ENCODE data around the gene ABCB11.

ABCB11 gene

GRCh38 chr2:168901003-168901402, 130.1 kb downstream of the ABCB11 start, which contains the start of gene G6PC2:
Gene G6PC2 (plus strand): TSS chr2:168901291. CDS start chr2:168901332, 41 bp downstream.
- ChIA-PET CTCF (no interaction called here), POLR2A (no interaction called here)
- TF ChIP-seq L3MBTL2 (conservative IDR thresholded peaks at IDR 0.05) (no peak), FOXA1 (IDR thresholded peaks at IDR 0.05) (no peak), CTBP1 (IDR thresholded peaks at IDR 0.05; ENCODE audit: borderline replicate concordance) (no peak), LEF1 (IDR thresholded peaks at IDR 0.05; ENCODE audit: borderline replicate concordance) (no peak), TARDBP (IDR thresholded peaks at IDR 0.05) (no peak), NFRKB (IDR thresholded peaks at IDR 0.05) (no peak), ZNF384 (IDR thresholded peaks at IDR 0.05) (no peak), ELF4 (IDR thresholded peaks at IDR 0.05) (no peak)
- no peak for DNase-seq (ENCODE audit: extremely low spot score)

GRCh38 chr2:168897449-168897848, 133.7 kb downstream of the ABCB11 start:
- POLR2A ChIA-PET = no interaction called here
- CTCF ChIA-PET = no interaction called here
- TF ChIP-seq PKNOX1 (IDR thresholded peaks at IDR 0.05) (no peak), SUZ12 (IDR thresholded peaks at IDR 0.05) (no peak), ELF4 (IDR thresholded peaks at IDR 0.05) (no peak), FOXM1 (IDR thresholded peaks at IDR 0.05; ENCODE audit: borderline replicate concordance) (no peak), NFRKB (IDR thresholded peaks at IDR 0.05) (no peak), L3MBTL2 (conservative IDR thresholded peaks at IDR 0.05) (no peak), BHLHE40 (IDR thresholded peaks at IDR 0.05; ENCODE audit: borderline replicate concordance) (no peak), FOXK2 (IDR thresholded peaks at IDR 0.05) (no peak), ARNT (IDR thresholded peaks at IDR 0.05) (no peak), HDGF (IDR thresholded peaks at IDR 0.05; ENCODE audit: borderline replicate concordance) (no peak), ZNF384 (IDR thresholded peaks at IDR 0.05) (no peak), LEF1 (IDR thresholded peaks at IDR 0.05; ENCODE audit: borderline replicate concordance) (no peak), FOXA1 (IDR thresholded peaks at IDR 0.05) (no peak), CTBP1 (IDR thresholded peaks at IDR 0.05; ENCODE audit: borderline replicate concordance) (no peak), SP1 (IDR thresholded peaks at IDR 0.05) (no peak), TARDBP (IDR thresholded peaks at IDR 0.05) (no peak)
- DNase-seq (ENCODE audit: extremely low spot score) = no peak

DNA sequence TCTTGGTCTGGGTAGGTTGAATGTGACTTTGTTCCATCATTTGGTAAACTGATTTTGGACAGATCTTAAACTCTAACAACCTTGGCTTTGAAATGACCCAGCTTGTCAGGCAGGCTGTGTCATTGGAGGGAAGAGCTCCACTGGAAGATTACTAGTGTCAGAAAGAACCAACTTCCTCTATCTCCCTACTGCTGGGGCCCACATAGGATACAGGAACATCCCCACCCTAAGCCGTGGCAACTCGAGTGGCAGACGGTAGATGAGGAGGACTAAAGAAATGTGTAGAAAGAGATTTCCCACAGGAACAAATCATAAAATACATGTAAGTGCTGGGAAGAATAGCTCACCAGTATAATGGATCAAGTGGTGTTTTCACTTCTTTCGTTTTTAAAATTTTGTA, 134.3 kb downstream of the ABCB11 start:
- POLR2A ChIA-PET = no interaction called here
- no peak for DNase-seq (ENCODE audit: extremely low spot score)
- CTCF ChIA-PET = interaction anchor here (0.6 kb wide), 1 partner anchor 10 kb away, joined by 3 read pairs; no protein-coding TSS in a partner anchor
- TF ChIP-seq BHLHE40 (IDR thresholded peaks at IDR 0.05; ENCODE audit: borderline replicate concordance) = no peak
- no peak for TF ChIP-seq FOXA1 (IDR thresholded peaks at IDR 0.05)
- TF ChIP-seq HDGF (IDR thresholded peaks at IDR 0.05; ENCODE audit: borderline replicate concordance) = no peak
- no peak for TF ChIP-seq ELF4 (IDR thresholded peaks at IDR 0.05)
- TF ChIP-seq FOXK2 (IDR thresholded peaks at IDR 0.05) = no peak

GRCh38 chr2:168895771-168896170, 135.4 kb downstream of the ABCB11 start:
- no peak for DNase-seq (ENCODE audit: extremely low spot score)
- POLR2A ChIA-PET = no interaction called here
- TF ChIP-seq LEF1 (IDR thresholded peaks at IDR 0.05; ENCODE audit: borderline replicate concordance) (no peak), FOXA1 (IDR thresholded peaks at IDR 0.05) (no peak), TARDBP (IDR thresholded peaks at IDR 0.05) (no peak), NFRKB (IDR thresholded peaks at IDR 0.05) (no peak), PKNOX1 (IDR thresholded peaks at IDR 0.05) (no peak), FOXK2 (IDR thresholded peaks at IDR 0.05) (no peak), ELF4 (IDR thresholded peaks at IDR 0.05) (no peak), FOXM1 (IDR thresholded peaks at IDR 0.05; ENCODE audit: borderline replicate concordance) (no peak), SP1 (IDR thresholded peaks at IDR 0.05) (no peak), BHLHE40 (IDR thresholded peaks at IDR 0.05; ENCODE audit: borderline replicate concordance) (no peak), HDGF (IDR thresholded peaks at IDR 0.05; ENCODE audit: borderline replicate concordance) (no peak), ZNF384 (IDR thresholded peaks at IDR 0.05) (no peak), SUZ12 (IDR thresholded peaks at IDR 0.05) (no peak), ARNT (IDR thresholded peaks at IDR 0.05) (no peak), L3MBTL2 (conservative IDR thresholded peaks at IDR 0.05) (no peak)
- CTCF ChIA-PET = no interaction called here

- no peak for DNase-seq (ENCODE audit: extremely low spot score)
- CTCF ChIA-PET = no interaction called here
- no peak for TF ChIP-seq BHLHE40 (IDR thresholded peaks at IDR 0.05; ENCODE audit: borderline replicate concordance)
- no peak for TF ChIP-seq FOXK2 (IDR thresholded peaks at IDR 0.05)
- no peak for TF ChIP-seq NFRKB (IDR thresholded peaks at IDR 0.05)
- no peak for TF ChIP-seq L3MBTL2 (conservative IDR thresholded peaks at IDR 0.05)
- no peak for TF ChIP-seq PKNOX1 (IDR thresholded peaks at IDR 0.05)
- TF ChIP-seq SUZ12 (IDR thresholded peaks at IDR 0.05) = no peak
- no peak for TF ChIP-seq SP1 (IDR thresholded peaks at IDR 0.05)
- TF ChIP-seq ZNF384 (IDR thresholded peaks at IDR 0.05) = no peak
- TF ChIP-seq HDGF (IDR thresholded peaks at IDR 0.05; ENCODE audit: borderline replicate concordance) = no peak
- no peak for TF ChIP-seq LEF1 (IDR thresholded peaks at IDR 0.05; ENCODE audit: borderline replicate concordance)
- TF ChIP-seq FOXM1 (IDR thresholded peaks at IDR 0.05; ENCODE audit: borderline replicate concordance) = no peak
- no peak for TF ChIP-seq FOXA1 (IDR thresholded peaks at IDR 0.05)
- TF ChIP-seq ELF4 (IDR thresholded peaks at IDR 0.05) = no peak
- no peak for TF ChIP-seq ARNT (IDR thresholded peaks at IDR 0.05)
- TF ChIP-seq CTBP1 (IDR thresholded peaks at IDR 0.05; ENCODE audit: borderline replicate concordance) = no peak
- POLR2A ChIA-PET = no interaction called here
Observed at GRCh38 chr2:168894720-168895119, 136.4 kb downstream of the ABCB11 start.

- ChIA-PET POLR2A (no interaction called here), CTCF (no interaction called here)
- DNase-seq (ENCODE audit: extremely low spot score) = no peak
- TF ChIP-seq SP1 (IDR thresholded peaks at IDR 0.05) (no peak), ARNT (IDR thresholded peaks at IDR 0.05) (no peak), LEF1 (IDR thresholded peaks at IDR 0.05; ENCODE audit: borderline replicate concordance) (no peak), ELF4 (IDR thresholded peaks at IDR 0.05) (no peak), FOXK2 (IDR thresholded peaks at IDR 0.05) (no peak)
Observed at GRCh38 chr2:168894101-168894500, 137.0 kb downstream of the ABCB11 start.

Measured in HEK293T (cell line).